Mucosa of stomach (tissue), 1 donor: ENCODE data around the gene LIME1.

Experiments used
- H3K27me3 ChIP-seq: one replicate; pipeline ENCODE4 v1.7.0; 2013; ENCODE audit warnings: mild to moderate bottlenecking, low read length; ENCODE audit not compliant: control insufficient read depth, insufficient read depth
- H3K36me3 ChIP-seq: one replicate; pipeline ENCODE4 v1.7.0; 2013; ENCODE audit warnings: low read length; ENCODE audit not compliant: control insufficient read depth, insufficient read depth
- H3K4me1 ChIP-seq: one replicate; pipeline ENCODE4 v1.7.0; 2013; ENCODE audit warnings: mild to moderate bottlenecking, low read length; ENCODE audit not compliant: control insufficient read depth, insufficient read depth
- H3K4me3 ChIP-seq: one replicate; pipeline ENCODE4 v1.7.0; 2013; ENCODE audit warnings: low read length
- H3K9ac ChIP-seq: one replicate; pipeline ENCODE4 v1.7.0; 2013; ENCODE audit warnings: mild to moderate bottlenecking, low read length, moderate library complexity
- H3K9me3 ChIP-seq: one replicate; pipeline ENCODE4 v1.7.0; 2013; ENCODE audit warnings: mild to moderate bottlenecking, low read length, moderate library complexity; ENCODE audit not compliant: control insufficient read depth
- donor health status: Pancreatic carcinoma.

The LIME1 gene

GRCh38 chr20:63782521-63782971 is 46.1 kb downstream of the LIME1 start:
- H3K9ac ChIP-seq: no peak overlapping the region
- no peaks in the 10 kb centered on the region for H3K27me3 ChIP-seq
- no peaks in the 10 kb centered on the region for H3K9me3 ChIP-seq
- no peaks in the 10 kb centered on the region for H3K36me3 ChIP-seq
- H3K4me3 ChIP-seq: no peak overlapping the region
- no peaks in the 10 kb centered on the region for H3K4me1 ChIP-seq

- Histone ChIP-seq H3K9me3 (no peaks in the 10 kb centered on the region), H3K27me3 (no peaks in the 10 kb centered on the region), H3K4me3 (no peak overlapping the region), H3K9ac (no peak overlapping the region), H3K4me1 (no peaks in the 10 kb centered on the region), H3K36me3 (no peaks in the 10 kb centered on the region)
Observed at GRCh38 chr20:63783970-63784369, 47.5 kb downstream of the LIME1 start.

GRCh38 chr20:63785691-63786131 is 49.2 kb downstream of the LIME1 start:
- no peaks in the 10 kb centered on the region for H3K9me3 ChIP-seq
- no peaks in the 10 kb centered on the region for H3K36me3 ChIP-seq
- no peak overlapping the region for H3K9ac ChIP-seq
- H3K4me3 ChIP-seq: no peak overlapping the region
- no peaks in the 10 kb centered on the region for H3K4me1 ChIP-seq
- no peaks in the 10 kb centered on the region for H3K27me3 ChIP-seq

- Histone ChIP-seq H3K36me3 (no peaks in the 10 kb centered on the region), H3K4me1 (no peaks in the 10 kb centered on the region), H3K4me3 (no peak overlapping the region), H3K9ac (no peak overlapping the region), H3K9me3 (no peaks in the 10 kb centered on the region), H3K27me3 (no peaks in the 10 kb centered on the region)
Observed at GRCh38 chr20:63787302-63787701, 50.8 kb downstream of the LIME1 start.

GRCh38 chr20:63787749-63788148 is 51.3 kb downstream of the LIME1 start:
- no peaks in the 10 kb centered on the region for H3K36me3 ChIP-seq
- no peak overlapping the region for H3K4me3 ChIP-seq
- no peak overlapping the region for H3K9ac ChIP-seq
- H3K27me3 ChIP-seq: no peaks in the 10 kb centered on the region
- no peaks in the 10 kb centered on the region for H3K9me3 ChIP-seq
- no peaks in the 10 kb centered on the region for H3K4me1 ChIP-seq
